ENCODE data around the gene SULT6B1. TPM values are rescaled to one million over a fixed set of nuclear protein-coding genes. Genes with fewer than 3 reads are reported as not detected.

The SULT6B1 gene
- total RNA-seq, 4 donors from 2014 or later: not detected

DNA sequence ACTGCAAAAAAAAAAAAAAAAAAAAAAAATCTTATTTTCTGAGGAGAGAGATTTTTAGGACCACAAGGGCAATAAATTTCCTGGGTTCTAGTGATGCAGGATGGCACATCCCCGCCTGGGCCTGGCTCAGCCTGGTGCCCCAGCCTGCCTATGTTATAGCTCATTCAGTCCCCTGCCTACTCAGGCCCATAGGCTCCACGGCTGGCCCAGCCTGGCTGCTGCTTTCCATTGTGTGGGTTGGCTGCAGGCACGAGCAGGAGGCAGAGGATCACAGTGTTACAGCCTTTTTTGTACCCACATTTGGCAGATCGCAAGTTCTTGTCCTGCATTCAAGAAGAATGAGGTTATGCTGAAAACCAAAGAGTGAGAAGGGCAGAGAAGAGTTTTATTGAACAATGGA is 2.8 kb upstream of the SULT6B1 start:
- Histone ChIP-seq H3K4me3 (no peak overlapping the region), H3K4me1 (peaks cover 0 to 5% (median 0%) of the 10 kb centered on the region in 3 donors), H3K9me3 (no peaks in the 10 kb centered on the region), H3K36me3 (no peaks in the 10 kb centered on the region), H3K27ac (no peak overlapping the region), H3K27me3 (no peaks in the 10 kb centered on the region)
- TF ChIP-seq POLR2A (IDR thresholded peaks at IDR 0.05) (no peak), POLR2AphosphoS5 (IDR thresholded peaks at IDR 0.05) (no peak), EP300 (IDR thresholded peaks at IDR 0.05) (no peak)
- TF ChIP-seq, protein P1, sequence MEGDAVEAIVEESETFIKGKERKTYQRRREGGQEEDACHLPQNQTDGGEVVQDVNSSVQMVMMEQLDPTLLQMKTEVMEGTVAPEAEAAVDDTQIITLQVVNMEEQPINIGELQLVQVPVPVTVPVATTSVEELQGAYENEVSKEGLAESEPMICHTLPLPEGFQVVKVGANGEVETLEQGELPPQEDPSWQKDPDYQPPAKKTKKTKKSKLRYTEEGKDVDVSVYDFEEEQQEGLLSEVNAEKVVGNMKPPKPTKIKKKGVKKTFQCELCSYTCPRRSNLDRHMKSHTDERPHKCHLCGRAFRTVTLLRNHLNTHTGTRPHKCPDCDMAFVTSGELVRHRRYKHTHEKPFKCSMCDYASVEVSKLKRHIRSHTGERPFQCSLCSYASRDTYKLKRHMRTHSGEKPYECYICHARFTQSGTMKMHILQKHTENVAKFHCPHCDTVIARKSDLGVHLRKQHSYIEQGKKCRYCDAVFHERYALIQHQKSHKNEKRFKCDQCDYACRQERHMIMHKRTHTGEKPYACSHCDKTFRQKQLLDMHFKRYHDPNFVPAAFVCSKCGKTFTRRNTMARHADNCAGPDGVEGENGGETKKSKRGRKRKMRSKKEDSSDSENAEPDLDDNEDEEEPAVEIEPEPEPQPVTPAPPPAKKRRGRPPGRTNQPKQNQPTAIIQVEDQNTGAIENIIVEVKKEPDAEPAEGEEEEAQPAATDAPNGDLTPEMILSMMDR (IDR thresholded peaks at IDR 0.05): no peak
- ATAC-seq: no peak
- 72% methylated on average over 2 of the region's 4 CpGs; no CpG with 5 or more reads in 1 of the 2 donors for WGBS, 2 donors (ENCODE audit: low coverage in 1 of 2)

DNA sequence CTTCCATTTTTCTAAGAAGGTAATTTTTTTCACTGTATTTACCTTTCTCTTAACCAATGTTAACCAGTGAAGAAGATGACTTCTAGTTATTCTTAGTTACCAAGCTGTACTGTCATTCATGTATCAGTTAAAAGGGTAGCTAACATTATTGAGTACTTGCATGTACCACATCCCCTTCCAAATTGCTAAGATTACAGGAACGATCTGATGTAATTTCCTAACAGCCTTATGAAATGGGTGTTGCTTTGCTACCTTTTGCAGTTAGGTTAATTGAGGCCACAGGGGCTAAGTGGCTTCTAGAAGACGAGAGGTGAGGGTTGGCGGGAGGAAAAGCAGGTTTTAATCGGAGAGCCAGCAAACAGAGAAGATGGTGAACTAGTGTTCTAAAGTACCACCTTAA is 1.8 kb upstream of the SULT6B1 start:
- 79 to 85% methylated on average over 4 of the region's 4 CpGs for WGBS, 2 donors (ENCODE audit: low coverage in 1 of 2)
- ATAC-seq: no peak
- Histone ChIP-seq H3K9me3 (no peaks in the 10 kb centered on the region), H3K27me3 (no peaks in the 10 kb centered on the region), H3K36me3 (no peaks in the 10 kb centered on the region), H3K4me1 (no peaks in the 10 kb centered on the region), H3K4me3 (no peak overlapping the region), H3K27ac (no peak overlapping the region)
- TF ChIP-seq POLR2A (IDR thresholded peaks at IDR 0.05) (no peak), EP300 (IDR thresholded peaks at IDR 0.05) (no peak), POLR2AphosphoS5 (IDR thresholded peaks at IDR 0.05) (no peak)

DNA sequence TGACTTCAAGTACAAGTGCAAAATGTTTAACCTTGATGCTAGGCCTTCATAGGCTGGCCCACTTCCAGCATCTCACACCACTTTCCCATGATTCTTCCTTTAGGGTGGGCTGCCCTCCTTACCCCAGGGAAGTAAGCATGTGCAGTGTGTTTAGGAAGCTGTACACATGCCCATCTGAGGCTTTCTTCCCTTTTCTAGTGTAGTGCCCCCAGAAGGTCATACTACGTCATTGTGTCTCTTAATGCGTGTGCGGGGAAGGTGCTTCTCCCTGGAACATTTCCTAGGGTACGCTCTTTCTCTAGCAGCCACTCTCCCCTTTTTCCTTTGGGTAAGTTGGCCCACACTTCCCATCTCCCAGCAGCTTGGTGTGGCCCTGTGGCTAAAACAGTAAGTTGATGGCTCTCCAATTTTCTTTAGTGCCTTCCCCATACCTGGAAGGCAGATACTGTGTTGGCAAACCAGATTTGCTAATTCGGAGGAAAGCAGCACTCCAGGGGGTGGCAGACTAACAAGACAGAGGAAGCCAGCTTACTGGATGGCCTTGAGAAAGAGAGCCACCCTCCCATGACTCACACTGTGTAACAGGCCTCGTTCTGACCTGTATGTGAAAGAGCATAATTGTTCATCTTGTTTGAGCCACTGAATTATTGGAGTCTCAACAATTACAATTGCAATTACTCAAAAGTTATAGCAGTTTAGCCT is 1.1 kb upstream of the SULT6B1 start:
- no peaks in the 10 kb centered on the region for H3K36me3 ChIP-seq
- H3K9me3 ChIP-seq: no peaks in the 10 kb centered on the region
- TF ChIP-seq EP300 (IDR thresholded peaks at IDR 0.05) (no peak), POLR2A (IDR thresholded peaks at IDR 0.05) (no peak), POLR2AphosphoS5 (IDR thresholded peaks at IDR 0.05) (no peak)
- TF ChIP-seq, protein P1 (IDR thresholded peaks at IDR 0.05): no peak
- H3K27ac ChIP-seq: no peak overlapping the region
- no peaks in the 10 kb centered on the region for H3K27me3 ChIP-seq
- no peaks in the 10 kb centered on the region for H3K4me1 ChIP-seq
- 63 to 71% methylated on average over 5 to 6 of the region's 6 CpGs for WGBS, 2 donors (ENCODE audit: low coverage in 1 of 2)
- ATAC-seq: no peak
- H3K4me3 ChIP-seq: no peak overlapping the region

DNA sequence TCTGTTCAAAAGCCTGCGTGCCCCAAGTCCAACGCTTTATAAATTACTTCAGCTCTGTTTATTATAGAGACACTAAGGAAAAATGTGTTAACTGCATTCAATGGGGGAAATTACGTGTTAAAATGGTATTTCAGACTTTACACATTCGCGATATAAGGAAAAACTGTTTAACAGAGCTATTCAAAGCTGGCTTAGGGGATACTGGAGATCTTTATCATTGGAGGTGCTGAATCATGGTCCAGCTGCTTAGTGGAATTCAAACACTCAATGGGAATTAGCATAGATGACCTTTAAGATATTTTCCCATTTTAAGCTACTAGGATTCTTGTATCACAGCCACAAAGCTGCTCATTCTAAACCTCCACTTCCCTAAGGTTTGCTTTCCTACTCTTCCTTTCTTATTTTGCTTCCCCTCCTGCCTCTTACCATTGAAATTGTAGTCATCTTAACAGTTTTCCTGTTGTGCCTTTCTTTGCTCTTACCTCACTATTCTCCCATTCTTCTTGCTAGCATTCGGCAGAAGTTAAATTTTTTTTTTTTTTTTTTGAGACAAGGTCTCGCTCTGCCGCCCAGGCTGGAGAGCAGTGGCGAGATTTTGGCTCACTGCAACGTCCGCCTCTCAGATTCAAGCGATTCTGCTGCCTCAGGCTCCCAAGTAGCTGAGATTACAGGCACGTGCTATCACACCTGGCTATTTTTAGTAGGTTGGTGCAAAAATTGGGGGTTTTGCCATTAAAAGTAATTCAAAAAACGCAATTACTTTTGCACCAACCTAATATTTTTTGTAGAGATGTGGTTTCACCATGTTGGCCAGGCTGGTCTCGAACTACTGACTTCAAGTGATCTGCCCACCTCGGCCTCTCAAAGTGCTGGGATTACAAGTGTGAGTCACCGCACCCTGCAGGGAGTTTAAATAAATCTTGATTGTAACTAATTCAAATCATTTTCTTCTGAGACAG is 6.5 kb downstream of the SULT6B1 start:
- ATAC-seq: no peak
- no peak for TF ChIP-seq POLR2A (IDR thresholded peaks at IDR 0.05)
- no peak for TF ChIP-seq POLR2AphosphoS5 (IDR thresholded peaks at IDR 0.05)
- TF ChIP-seq, protein P1 (IDR thresholded peaks at IDR 0.05): no peak
- no peak for TF ChIP-seq EP300 (IDR thresholded peaks at IDR 0.05)
- Histone ChIP-seq H3K27ac (no peak overlapping the region), H3K4me1 (no peaks in the 10 kb centered on the region), H3K4me3 (no peak overlapping the region), H3K36me3 (no peaks in the 10 kb centered on the region), H3K9me3 (no peaks in the 10 kb centered on the region), H3K27me3 (no peaks in the 10 kb centered on the region)
- WGBS, 2 donors (ENCODE audit: low coverage in 1 of 2): 50 to 58% methylated on average over 5 to 13 of the region's 17 CpGs

DNA sequence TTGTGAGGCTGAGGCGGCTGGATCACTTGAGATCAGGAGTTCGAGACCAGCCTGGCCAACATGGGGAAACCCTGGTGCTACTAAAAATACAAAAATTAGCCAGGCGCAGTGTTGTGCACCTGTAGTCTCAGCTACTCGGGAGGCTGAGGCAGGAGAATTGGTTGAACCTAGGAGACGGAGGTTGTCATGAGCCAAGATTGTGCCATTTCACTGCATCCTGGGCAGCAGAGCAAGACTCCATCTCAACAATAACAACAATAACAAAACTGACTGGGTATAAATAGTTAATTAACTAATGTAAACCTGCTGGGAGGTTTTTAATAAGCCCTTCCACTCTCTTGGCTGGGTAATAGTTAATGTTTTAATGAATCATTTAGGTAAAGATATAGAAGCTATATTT is 7.8 kb downstream of the SULT6B1 start:
- TF ChIP-seq EP300 (IDR thresholded peaks at IDR 0.05) (no peak), POLR2A (IDR thresholded peaks at IDR 0.05) (no peak), POLR2AphosphoS5 (IDR thresholded peaks at IDR 0.05) (no peak)
- TF ChIP-seq, protein P1 (IDR thresholded peaks at IDR 0.05): no peak
- Histone ChIP-seq H3K4me3 (no peak overlapping the region), H3K27ac (no peak overlapping the region), H3K4me1 (no peaks in the 10 kb centered on the region), H3K36me3 (no peaks in the 10 kb centered on the region), H3K9me3 (no peaks in the 10 kb centered on the region), H3K27me3 (no peaks in the 10 kb centered on the region)
- no peak for ATAC-seq
- 89 to 90% methylated on average over 2 to 4 of the region's 5 CpGs for WGBS, 2 donors (ENCODE audit: low coverage in 1 of 2)

All from gastroesophageal sphincter (tissue), 4 donors.